Measurements from ENCODE around the gene RTP2. TPM values are rescaled to one million over a fixed set of nuclear protein-coding genes. Genes with fewer than 3 reads are reported as not detected.

The RTP2 gene
- total RNA-seq, 1 experiment from 2014 or later = not detected

DNA sequence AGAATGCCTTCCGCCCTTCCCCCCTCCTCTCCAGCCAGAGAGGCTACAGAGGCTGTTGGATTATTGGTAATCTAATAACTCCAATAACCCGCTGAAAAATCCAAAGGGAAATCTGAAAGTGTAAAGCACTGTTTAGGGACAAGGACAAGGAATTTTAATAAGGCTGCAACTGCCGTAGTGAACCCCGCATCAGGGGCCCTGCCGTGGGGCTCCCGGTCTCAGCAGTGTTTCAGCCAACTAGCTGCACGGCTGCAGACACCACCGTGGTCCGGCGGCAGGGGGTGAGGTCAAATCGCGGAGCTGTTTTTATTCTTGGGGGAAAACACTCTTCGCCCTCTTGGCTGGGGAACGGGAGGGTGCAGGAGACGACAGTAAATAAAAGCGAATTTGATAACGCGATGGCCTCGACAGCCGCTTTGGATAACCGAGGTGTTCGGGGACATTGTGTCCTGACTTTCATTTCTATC, 36.8 kb upstream of the RTP2 start (continued):
- no peak for TF ChIP-seq FOSL1 (IDR thresholded peaks at IDR 0.05; ENCODE audit: low read depth)
- no peak for TF ChIP-seq SP1 (IDR thresholded peaks at IDR 0.05; ENCODE audit: low read depth)
- no peak for TF ChIP-seq RAD21 (IDR thresholded peaks at IDR 0.05; ENCODE audit: low read depth)
- no peak for TF ChIP-seq EZH2 (IDR thresholded peaks at IDR 0.05)
- no peak for TF ChIP-seq TCF7L2 (IDR thresholded peaks at IDR 0.05; ENCODE audit: borderline replicate concordance, extremely low read depth, insufficient read depth, insufficient read length)
- TF ChIP-seq ZFX (IDR thresholded peaks at IDR 0.05) = no peak

DNA sequence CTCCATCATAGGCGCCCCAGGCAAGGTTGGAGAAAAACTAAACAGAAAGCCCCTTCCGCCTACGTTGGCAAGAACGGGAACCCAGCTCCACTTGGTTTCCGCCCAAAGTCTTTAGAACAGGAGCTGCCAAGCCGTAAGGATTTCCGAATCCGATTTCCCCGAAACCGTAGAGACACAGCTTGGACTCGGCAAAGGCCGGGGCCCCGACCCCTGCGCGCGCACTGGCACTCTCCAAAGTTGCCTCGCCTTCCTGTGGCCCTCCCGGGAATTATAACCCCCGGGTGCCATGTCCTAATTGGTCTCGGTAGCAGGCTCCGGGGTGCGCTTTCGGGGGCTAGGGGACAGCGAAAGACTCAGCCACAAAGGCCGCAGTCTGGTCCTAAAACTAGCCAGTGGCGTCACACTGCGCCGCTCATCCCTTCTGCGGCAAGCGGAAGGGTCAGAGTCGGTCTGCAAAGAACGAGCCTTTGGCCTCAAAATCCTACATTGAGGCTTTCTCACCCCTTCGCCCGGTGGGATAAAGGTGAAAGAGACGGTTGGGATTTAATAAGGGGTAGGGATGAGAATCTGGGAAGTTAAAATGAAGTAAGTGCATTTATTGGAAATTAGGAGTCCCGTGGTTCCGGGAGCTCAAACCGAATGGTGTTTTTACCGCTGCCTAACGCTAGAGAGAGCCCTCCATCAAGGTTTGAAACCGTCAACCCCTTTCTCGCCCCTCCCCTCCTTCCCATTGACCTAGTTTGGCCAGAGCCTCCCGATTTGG, 36.2 kb upstream of the RTP2 start:
- ChIA-PET POLR2A (interaction anchor here (1.3 kb wide), 1 partner anchor 12 kb away, joined by 5 read pairs; no protein-coding TSS in a partner anchor), CTCF (interaction anchor here (0.7 to 4.2 kb wide), 14 partner anchors 8 to 1496 kb away, joined by 3 to 260 read pairs (median 5); no protein-coding TSS in a partner anchor), RAD21 (ENCODE audit: low non-redundant PET in 1 of 2, low total read pairs in 2 of 2, uncharacterized antibody in 2 of 2, unreplicated experiment in 2 of 2) (interaction anchor here (0.8 to 1.4 kb wide), 4 partner anchors 12 to 1302 kb away, joined by 3 to 5 read pairs (median 4); no protein-coding TSS in a partner anchor)
- no TSS peak for BruUV-seq (replicated peaks)
- DNase-seq (ENCODE audit: low read depth, low spot score) (peak; percentile 83), ATAC-seq (peak; percentile 70)
- H2AFZ ChIP-seq (ENCODE audit: low read depth, low read length, poor library complexity, severe bottlenecking) = peak overlapping the region; percentile 66
- intact Hi-C loops (cut with micrococcal nuclease) = loop anchor here (1.0 to 2.0 kb wide), 3 partner anchors 1302 to 1495 kb away; no protein-coding TSS in a partner anchor
- H3K9me2 ChIP-seq (ENCODE audit: insufficient read depth) = no peaks in the 10 kb centered on the region
- TF ChIP-seq EZH2 (IDR thresholded peaks at IDR 0.05) (no peak), POLR2AphosphoS5 (IDR thresholded peaks at IDR 0.05; ENCODE audit: low read depth, low read length) (peak; percentile 50; the same call in 1 of the 2 replicates), CBX3 (IDR thresholded peaks at IDR 0.05; ENCODE audit: low read depth) (no peak), ZFX (IDR thresholded peaks at IDR 0.05) (peak; percentile 72), YY1 (IDR thresholded peaks at IDR 0.05; ENCODE audit: extremely low read depth, insufficient replicate concordance, low read depth, low read length) (peak; percentile 16), TCF7L2 (IDR thresholded peaks at IDR 0.05; ENCODE audit: borderline replicate concordance, extremely low read depth, insufficient read depth, insufficient read length) (no peak), EGR1 (IDR thresholded peaks at IDR 0.05; ENCODE audit: low read depth) (no peak), CTCF (IDR thresholded peaks at IDR 0.05 in 2 of 3, conservative IDR thresholded peaks at IDR 0.05 in 1 of 3; ENCODE audit: borderline replicate concordance in 1 of 3, insufficient read depth in 1 of 3, low read depth in 2 of 3, low read length in 2 of 3) (peak in 2 of 3 experiments; percentile 76 to 82; a peak in 4 of 6 replicates)
- TF ChIP-seq, protein P1, sequence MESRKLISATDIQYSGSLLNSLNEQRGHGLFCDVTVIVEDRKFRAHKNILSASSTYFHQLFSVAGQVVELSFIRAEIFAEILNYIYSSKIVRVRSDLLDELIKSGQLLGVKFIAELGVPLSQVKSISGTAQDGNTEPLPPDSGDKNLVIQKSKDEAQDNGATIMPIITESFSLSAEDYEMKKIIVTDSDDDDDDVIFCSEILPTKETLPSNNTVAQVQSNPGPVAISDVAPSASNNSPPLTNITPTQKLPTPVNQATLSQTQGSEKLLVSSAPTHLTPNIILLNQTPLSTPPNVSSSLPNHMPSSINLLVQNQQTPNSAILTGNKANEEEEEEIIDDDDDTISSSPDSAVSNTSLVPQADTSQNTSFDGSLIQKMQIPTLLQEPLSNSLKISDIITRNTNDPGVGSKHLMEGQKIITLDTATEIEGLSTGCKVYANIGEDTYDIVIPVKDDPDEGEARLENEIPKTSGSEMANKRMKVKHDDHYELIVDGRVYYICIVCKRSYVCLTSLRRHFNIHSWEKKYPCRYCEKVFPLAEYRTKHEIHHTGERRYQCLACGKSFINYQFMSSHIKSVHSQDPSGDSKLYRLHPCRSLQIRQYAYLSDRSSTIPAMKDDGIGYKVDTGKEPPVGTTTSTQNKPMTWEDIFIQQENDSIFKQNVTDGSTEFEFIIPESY (IDR thresholded peaks at IDR 0.05; ENCODE audit: extremely low read depth, insufficient replicate concordance, low read length) = no peak
- peak overlapping the region; percentile 97 for H3K4me2 ChIP-seq (ENCODE audit: low read length)
- no peaks in the 10 kb centered on the region for H3K9me3 ChIP-seq (ENCODE audit: control insufficient read depth in 1 of 2, insufficient read depth in 1 of 2, low read depth in 1 of 2, low read length in 2 of 2)
- H3K4me3 ChIP-seq (replicated peaks in 1 of 2; ENCODE audit: low read depth in 1 of 2, low read length in 2 of 2) = peak overlapping the region; percentile 62 to 85
- peak overlapping the region; percentile 44 for H3K27ac ChIP-seq (ENCODE audit: low read depth, low read length)
- H3K9ac ChIP-seq (ENCODE audit: low read length) = peak overlapping the region; percentile 71
- no peaks in the 10 kb centered on the region for H3K79me2 ChIP-seq (ENCODE audit: insufficient read depth, low read length)
- H3K27me3 ChIP-seq (ENCODE audit: insufficient read depth, low read length) = no peaks in the 10 kb centered on the region
- H3K4me1 ChIP-seq (ENCODE audit: control insufficient read depth in 1 of 2, insufficient read depth in 2 of 2, low read length in 2 of 2) = peaks cover 28 to 67% of the 10 kb centered on the region in 2 experiments
- no peaks in the 10 kb centered on the region for H3K36me3 ChIP-seq (ENCODE audit: control insufficient read depth in 1 of 2, insufficient read depth in 2 of 2, low read length in 2 of 2)
- H4K20me1 ChIP-seq (ENCODE audit: insufficient read depth) = no peaks in the 10 kb centered on the region
